SK-N-SH treated with all-trans-retinoic acid at 6 μM for 48 hours (cell line): ENCODE data around the gene BPIFA2.

Experiments
- ARNTL ChIP-seq: fragments of 450-650 bp; formaldehyde crosslinking; IDR thresholded peaks from 2 replicates; pipeline ENCODE4 v1.5.0; 2020; ENCODE audit warnings: low read depth, mild to moderate bottlenecking, moderate library complexity, borderline replicate concordance
- BACH2 ChIP-seq: fragments of 250-450 bp; sonication (Bioruptor Pico); IDR thresholded peaks from 2 replicates; pipeline ENCODE4 v1.9.0; 2021; ENCODE audit warnings: mild to moderate bottlenecking, borderline replicate concordance
- ESRRG ChIP-seq: fragments of 250-450 bp; sonication (Bioruptor Pico); IDR thresholded peaks from 2 replicates; pipeline ENCODE4 v1.6.1; 2021; ENCODE audit warnings: mild to moderate bottlenecking
- GLIS3 ChIP-seq: fragments of 250-450 bp; sonication (Bioruptor Pico); IDR thresholded peaks from 2 replicates; pipeline ENCODE4 v1.5.0; 2020; ENCODE audit warnings: mild to moderate bottlenecking, moderate library complexity
- RARB ChIP-seq: fragments of 250-450 bp; sonication (Bioruptor Pico); IDR thresholded peaks from 2 replicates; pipeline ENCODE4 v1.8.0; 2021; ENCODE audit warnings: mild to moderate bottlenecking, moderate library complexity
- SNAI2 ChIP-seq: fragments of 250-450 bp; sonication (Bioruptor Pico); IDR thresholded peaks from 2 replicates; pipeline ENCODE4 v1.5.0; 2020; ENCODE audit warnings: mild to moderate bottlenecking, moderate library complexity
- TOX ChIP-seq: fragments of 250-450 bp; sonication (Bioruptor Pico); IDR thresholded peaks from 2 replicates; pipeline ENCODE4 v1.8.0; 2021; ENCODE audit warnings: mild to moderate bottlenecking, moderate library complexity, borderline replicate concordance
- ZC3H10 ChIP-seq: fragments of 250-450 bp; sonication (Bioruptor Pico); IDR thresholded peaks from 2 replicates; pipeline ENCODE4 v1.5.1; 2021; ENCODE audit warnings: mild to moderate bottlenecking, moderate library complexity
- ZFP3 ChIP-seq: fragments of 250-450 bp; sonication (Bioruptor Pico); IDR thresholded peaks from 2 replicates; pipeline ENCODE4 v1.5.0; 2020; ENCODE audit warnings: mild to moderate bottlenecking, moderate library complexity
- ZNF565 ChIP-seq: fragments of 450-650 bp; formaldehyde crosslinking; conservative IDR thresholded peaks from 2 replicates; pipeline ENCODE4 v1.5.0; 2020; ENCODE audit warnings: low read depth, mild to moderate bottlenecking, moderate library complexity
- ZNF70 ChIP-seq: fragments of 450-650 bp; formaldehyde crosslinking; IDR thresholded peaks from 2 replicates; pipeline ENCODE4 v1.5.0; 2020; ENCODE audit warnings: mild to moderate bottlenecking, moderate library complexity
- ZNF8 ChIP-seq: fragments of 450-650 bp; formaldehyde crosslinking; IDR thresholded peaks from 2 replicates; pipeline ENCODE4 v1.5.0; 2020; ENCODE audit warnings: mild to moderate bottlenecking, moderate library complexity
- TF ChIP-seq, protein P1 (sequence below): fragments of 250-450 bp; sonication (Bioruptor Pico); IDR thresholded peaks from 2 replicates; pipeline ENCODE4 v1.8.0; 2020; ENCODE audit warnings: mild to moderate bottlenecking, moderate library complexity, borderline replicate concordance
- TF ChIP-seq, protein P2 (sequence below): fragments of 250-450 bp; sonication (Bioruptor Pico); IDR thresholded peaks from 2 replicates; pipeline ENCODE4 v1.5.1; 2020; ENCODE audit warnings: low read depth, mild to moderate bottlenecking, moderate library complexity

DNA sequence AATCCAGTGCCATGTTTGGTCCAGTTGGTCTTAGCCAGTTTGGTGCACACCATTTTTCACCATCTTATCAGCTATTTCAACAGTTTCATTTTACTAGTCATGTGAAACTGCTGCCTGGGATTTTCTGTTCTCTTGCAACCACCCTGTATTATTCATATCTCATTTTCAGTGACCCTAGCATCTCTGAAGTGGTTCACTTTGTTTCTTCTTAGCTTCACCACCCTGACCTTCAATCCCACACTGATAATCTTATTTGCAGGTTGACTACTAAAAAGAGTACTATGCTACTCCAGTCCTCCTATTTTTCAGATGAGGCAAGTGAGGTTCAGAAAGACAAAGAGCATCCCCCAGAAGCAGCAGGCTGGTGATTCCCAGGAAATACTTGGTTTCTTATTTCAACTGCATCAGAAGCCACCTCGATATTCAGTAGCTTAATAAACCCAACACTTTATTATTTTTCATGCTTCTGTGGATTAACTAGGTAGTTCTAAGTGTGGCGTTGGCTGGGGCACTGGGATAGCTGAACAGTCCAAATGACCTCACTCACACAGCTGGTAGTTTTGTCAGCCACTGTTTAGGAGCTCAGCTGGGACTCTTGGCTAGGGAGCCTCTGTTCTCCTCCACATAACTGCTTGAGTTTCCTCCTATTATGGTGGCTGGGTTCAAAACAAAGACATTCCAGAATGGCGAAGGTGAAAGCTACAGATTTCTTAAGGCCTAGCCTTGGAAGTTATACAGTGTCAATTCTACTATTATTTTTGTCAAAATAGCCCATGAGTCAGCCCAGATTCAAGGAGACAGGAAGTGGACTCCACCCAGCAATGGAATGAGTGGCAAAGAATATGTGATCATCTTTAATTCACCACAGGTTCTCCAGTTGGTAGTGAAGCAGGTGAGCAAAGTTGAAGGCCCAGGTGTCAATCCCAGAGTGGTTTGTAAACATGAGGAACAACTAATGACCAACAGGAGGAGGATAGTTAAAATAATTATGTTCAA, 47.9 kb upstream of the BPIFA2 start:
- TF ChIP-seq ZNF8 (CRISPR knock-in tag): no peak
- no peak for TF ChIP-seq TOX (CRISPR knock-in tag)
- TF ChIP-seq GLIS3 (CRISPR knock-in tag): no peak
- TF ChIP-seq BACH2 (CRISPR knock-in tag): no peak
- no peak for TF ChIP-seq ZFP3 (CRISPR knock-in tag)
- TF ChIP-seq ZNF70 (CRISPR knock-in tag): no peak
- no peak for TF ChIP-seq ZC3H10
- TF ChIP-seq ZNF565 (CRISPR knock-in tag): no peak
- no peak for TF ChIP-seq RARB (CRISPR knock-in tag)
- TF ChIP-seq, protein P1, sequence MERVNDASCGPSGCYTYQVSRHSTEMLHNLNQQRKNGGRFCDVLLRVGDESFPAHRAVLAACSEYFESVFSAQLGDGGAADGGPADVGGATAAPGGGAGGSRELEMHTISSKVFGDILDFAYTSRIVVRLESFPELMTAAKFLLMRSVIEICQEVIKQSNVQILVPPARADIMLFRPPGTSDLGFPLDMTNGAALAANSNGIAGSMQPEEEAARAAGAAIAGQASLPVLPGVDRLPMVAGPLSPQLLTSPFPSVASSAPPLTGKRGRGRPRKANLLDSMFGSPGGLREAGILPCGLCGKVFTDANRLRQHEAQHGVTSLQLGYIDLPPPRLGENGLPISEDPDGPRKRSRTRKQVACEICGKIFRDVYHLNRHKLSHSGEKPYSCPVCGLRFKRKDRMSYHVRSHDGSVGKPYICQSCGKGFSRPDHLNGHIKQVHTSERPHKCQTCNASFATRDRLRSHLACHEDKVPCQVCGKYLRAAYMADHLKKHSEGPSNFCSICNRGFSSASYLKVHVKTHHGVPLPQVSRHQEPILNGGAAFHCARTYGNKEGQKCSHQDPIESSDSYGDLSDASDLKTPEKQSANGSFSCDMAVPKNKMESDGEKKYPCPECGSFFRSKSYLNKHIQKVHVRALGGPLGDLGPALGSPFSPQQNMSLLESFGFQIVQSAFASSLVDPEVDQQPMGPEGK (CRISPR knock-in tag): no peak
- TF ChIP-seq, protein P2, sequence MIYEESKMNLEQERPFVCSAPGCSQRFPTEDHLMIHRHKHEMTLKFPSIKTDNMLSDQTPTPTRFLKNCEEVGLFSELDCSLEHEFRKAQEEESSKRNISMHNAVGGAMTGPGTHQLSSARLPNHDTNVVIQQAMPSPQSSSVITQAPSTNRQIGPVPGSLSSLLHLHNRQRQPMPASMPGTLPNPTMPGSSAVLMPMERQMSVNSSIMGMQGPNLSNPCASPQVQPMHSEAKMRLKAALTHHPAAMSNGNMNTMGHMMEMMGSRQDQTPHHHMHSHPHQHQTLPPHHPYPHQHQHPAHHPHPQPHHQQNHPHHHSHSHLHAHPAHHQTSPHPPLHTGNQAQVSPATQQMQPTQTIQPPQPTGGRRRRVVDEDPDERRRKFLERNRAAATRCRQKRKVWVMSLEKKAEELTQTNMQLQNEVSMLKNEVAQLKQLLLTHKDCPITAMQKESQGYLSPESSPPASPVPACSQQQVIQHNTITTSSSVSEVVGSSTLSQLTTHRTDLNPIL: no peak
- no peak for TF ChIP-seq ARNTL (CRISPR knock-in tag)
- no peak for TF ChIP-seq SNAI2 (CRISPR knock-in tag)
- no peak for TF ChIP-seq ESRRG (CRISPR knock-in tag)
